Neural cell (in vitro differentiated cells): ENCODE measurements around the gene YKT6.
A peak's percentile ranks its signal among the peaks of the same experiment; 100 is the strongest.

ENCODE experiments used
- CTCF ChIP-seq: fragments of 450-650 bp; IDR thresholded peaks from 2 replicates; pipeline ENCODE4 v1.5.1; 2014; ENCODE audit warnings: antibody characterized with exemption, mild to moderate bottlenecking, moderate library complexity; ENCODE audit not compliant: poor library complexity, severe bottlenecking
- EP300 ChIP-seq: fragments of 450-650 bp; conservative IDR thresholded peaks from 2 replicates; pipeline ENCODE4 v1.6.1; 2014; ENCODE audit warnings: antibody characterized with exemption, mild to moderate bottlenecking, moderate library complexity; ENCODE audit not compliant: poor library complexity, severe bottlenecking
- EZH2 ChIP-seq: fragments of 200-600, 300-800 bp; shearing (Covaris generic), sonication (generic); IDR thresholded peaks from 2 replicates; pipeline ENCODE4 v1.6.1; 2014; ENCODE audit warnings: antibody characterized with exemption, low read length, borderline replicate concordance, mild to moderate bottlenecking; ENCODE audit not compliant: insufficient read depth, poor library complexity, severe bottlenecking
- MXI1 ChIP-seq: fragments of 450-650 bp; conservative IDR thresholded peaks from 2 replicates; pipeline ENCODE4 v1.6.1; 2014; ENCODE audit warnings: antibody characterized with exemption, mild to moderate bottlenecking; ENCODE audit not compliant: poor library complexity, severe bottlenecking
- RAD21 ChIP-seq: fragments of 450-650 bp; conservative IDR thresholded peaks from 2 replicates; pipeline ENCODE4 v1.6.1; 2014; ENCODE audit warnings: antibody characterized with exemption, mild to moderate bottlenecking, moderate library complexity
- REST ChIP-seq: IDR thresholded peaks from 2 replicates; pipeline ENCODE4 v1.6.1; 2012; ENCODE audit warnings: borderline replicate concordance
- SMC3 ChIP-seq: fragments of 450-650 bp; conservative IDR thresholded peaks from 2 replicates; pipeline ENCODE4 v1.6.1; 2014; ENCODE audit warnings: antibody characterized with exemption, mild to moderate bottlenecking, moderate library complexity; ENCODE audit not compliant: poor library complexity
- TAF1 ChIP-seq: IDR thresholded peaks from 2 replicates; pipeline ENCODE4 v1.6.1; 2012; ENCODE audit warnings: low read depth

- TF ChIP-seq CTCF (no peak), RAD21 (no peak), REST (no peak), EZH2 (no peak), TAF1 (no peak), EP300 (peak; percentile 30), SMC3 (no peak), MXI1 (no peak)
These were observed 57.0 kb downstream of the YKT6 start for GRCh38 chr7:44257618-44258422.
